SIG-M5 (cell line): Measurements from ENCODE around the gene OTOG.

Experiments
- DNase-seq: peaks from one replicate; lab custom pipeline; 2025; lab: John Stamatoyannopoulos, UW

The OTOG gene

GRCh38 chr11:17651061-17651460 lies 104.0 kb downstream of the OTOG start:
- DNase-seq = no peak

- DNase-seq = no peak
These were observed 104.6 kb downstream of the OTOG start for GRCh38 chr11:17651681-17652080.

GRCh38 chr11:17652556-17652955 lies 105.5 kb downstream of the OTOG start:
- DNase-seq = no peak

- no peak for DNase-seq
These were observed 106.6 kb downstream of the OTOG start for GRCh38 chr11:17653611-17654010.

- no peak for DNase-seq
These were observed 108.6 kb downstream of the OTOG start for GRCh38 chr11:17655682-17656081.

GRCh38 chr11:17658211-17658610 lies 111.2 kb downstream of the OTOG start:
- DNase-seq = no peak

- no peak for DNase-seq
These were observed 121.1 kb downstream of the OTOG start for GRCh38 chr11:17668166-17668565.

- no peak for DNase-seq
These were observed 125.4 kb downstream of the OTOG start for GRCh38 chr11:17672469-17672868.

GRCh38 chr11:17673951-17674350 lies 126.9 kb downstream of the OTOG start:
- DNase-seq = no peak

GRCh38 chr11:17682848-17683247 lies 135.8 kb downstream of the OTOG start:
- no peak for DNase-seq

GRCh38 chr11:17683377-17684161 lies 136.5 kb downstream of the OTOG start:
- DNase-seq = no peak

GRCh38 chr11:17684550-17684949 lies 137.5 kb downstream of the OTOG start:
- DNase-seq = no peak

- DNase-seq = no peak
These were observed 139.3 kb downstream of the OTOG start for GRCh38 chr11:17686231-17686980.

GRCh38 chr11:17687946-17688670 lies 141.0 kb downstream of the OTOG start:
- DNase-seq = no peak

- DNase-seq = no peak
These were observed 144.5 kb downstream of the OTOG start for GRCh38 chr11:17691550-17691949.

- DNase-seq = no peak
These were observed 144.9 kb downstream of the OTOG start for GRCh38 chr11:17691976-17692375.

GRCh38 chr11:17692931-17693330 lies 145.9 kb downstream of the OTOG start:
- no peak for DNase-seq

GRCh38 chr11:17693531-17693930 lies 146.5 kb downstream of the OTOG start:
- no peak for DNase-seq

- DNase-seq = no peak
These were observed 147.5 kb downstream of the OTOG start for GRCh38 chr11:17694494-17695110.

- DNase-seq = no peak
These were observed 148.7 kb downstream of the OTOG start for GRCh38 chr11:17695454-17696441.

GRCh38 chr11:17696741-17697140 lies 149.7 kb downstream of the OTOG start:
- no peak for DNase-seq
